ENCODE measurements around the gene GPR107.

DNA sequence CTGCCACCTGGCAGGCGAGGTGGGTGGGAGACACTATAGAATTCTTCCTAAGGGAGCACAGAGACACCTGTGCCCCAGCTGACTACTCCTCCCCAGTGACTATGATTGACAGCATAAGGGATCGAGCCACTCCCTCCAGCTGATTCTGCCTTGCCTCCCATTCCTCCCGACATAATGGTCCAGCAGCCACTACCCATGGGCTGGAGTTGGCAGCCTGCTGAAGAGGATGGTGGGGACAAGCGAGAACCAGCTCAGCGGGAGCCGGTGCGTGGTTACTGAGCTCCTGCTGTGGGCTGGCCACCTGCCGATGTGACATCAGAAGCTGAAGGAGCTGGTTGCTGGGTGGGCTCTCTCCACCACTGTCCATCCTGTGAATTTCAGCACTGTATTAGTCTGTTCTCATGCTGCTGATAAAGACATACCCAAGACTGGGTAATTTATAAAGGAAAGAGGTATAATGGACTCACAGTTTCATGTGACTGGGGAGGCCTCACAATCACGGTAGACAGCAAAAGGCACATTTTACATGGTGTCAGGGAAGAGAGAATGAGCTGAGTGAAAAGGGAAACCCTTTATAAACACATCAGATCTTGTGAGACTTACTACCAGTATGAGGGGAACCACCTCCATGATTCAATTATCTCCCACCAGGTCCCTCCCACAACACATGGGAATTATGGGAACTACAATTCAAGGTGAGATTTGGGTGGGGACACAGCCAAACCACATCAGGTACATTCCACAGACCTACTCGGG, 106.4 kb downstream of the GPR107 start:
- TF ChIP-seq EZH2 (IDR thresholded peaks at IDR 0.05; ENCODE audit: insufficient read depth, low read length) = no peak
- TF ChIP-seq, protein P1, sequence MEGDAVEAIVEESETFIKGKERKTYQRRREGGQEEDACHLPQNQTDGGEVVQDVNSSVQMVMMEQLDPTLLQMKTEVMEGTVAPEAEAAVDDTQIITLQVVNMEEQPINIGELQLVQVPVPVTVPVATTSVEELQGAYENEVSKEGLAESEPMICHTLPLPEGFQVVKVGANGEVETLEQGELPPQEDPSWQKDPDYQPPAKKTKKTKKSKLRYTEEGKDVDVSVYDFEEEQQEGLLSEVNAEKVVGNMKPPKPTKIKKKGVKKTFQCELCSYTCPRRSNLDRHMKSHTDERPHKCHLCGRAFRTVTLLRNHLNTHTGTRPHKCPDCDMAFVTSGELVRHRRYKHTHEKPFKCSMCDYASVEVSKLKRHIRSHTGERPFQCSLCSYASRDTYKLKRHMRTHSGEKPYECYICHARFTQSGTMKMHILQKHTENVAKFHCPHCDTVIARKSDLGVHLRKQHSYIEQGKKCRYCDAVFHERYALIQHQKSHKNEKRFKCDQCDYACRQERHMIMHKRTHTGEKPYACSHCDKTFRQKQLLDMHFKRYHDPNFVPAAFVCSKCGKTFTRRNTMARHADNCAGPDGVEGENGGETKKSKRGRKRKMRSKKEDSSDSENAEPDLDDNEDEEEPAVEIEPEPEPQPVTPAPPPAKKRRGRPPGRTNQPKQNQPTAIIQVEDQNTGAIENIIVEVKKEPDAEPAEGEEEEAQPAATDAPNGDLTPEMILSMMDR (IDR thresholded peaks at IDR 0.05; ENCODE audit: insufficient read depth, low read depth, low read length) = no peak

Data from astrocyte (in vitro differentiated cells and primary cell).